A549 (cell line): ENCODE data around the gene INPP5B. TPM values are rescaled to one million over a fixed set of nuclear protein-coding genes. Genes with fewer than 3 reads are reported as not detected.

Experiments used
- ATAC-seq, 2 experiments: fragments of 200-7000 bp in 1 of 2; fragments of >200 bp in 1 of 2; cut with Nextera tagmentation in 1 of 2; cut with Tn5 transposase in 1 of 2; 3 replicates each; pipeline versions ENCODE4 v1.8.0 to v1.9.1; 2018 to 2020; ENCODE audit warnings: mild to moderate bottlenecking in 1 of 2, moderate library complexity in 1 of 2
- CTCF ChIA-PET: fragments of 300-600 bp; sonication (Branson Sonifier 250); formaldehyde crosslinking; extraction: SDS; loops from one replicate; lab custom pipeline; 2021; ENCODE audit warnings: antibody characterized with exemption, inconsistent platforms; lab: Yijun Ruan, JAX
- POLR2A ChIA-PET: fragments of 350-600 bp; formaldehyde crosslinking; extraction: SDS; loops from one replicate; lab custom pipeline; 2021; ENCODE audit warnings: antibody characterized with exemption, inconsistent platforms; lab: Yijun Ruan, JAX
- DNase-seq, 2 experiments: peaks; one replicate each; pipeline versions ENCODE4 v3.0.0 to v3.0.0-alpha.2; 2011 to 2016; ENCODE audit warnings: low read depth in 1 of 2, low spot score in 1 of 2
- FAIRE-seq: peaks from 2 replicates; lab custom pipeline; 2011; peaks lifted over from hg19 to GRCh38; lab: Jason Lieb, UNC
- H3K27ac ChIP-seq, 2 experiments: fragments of >200 bp; sonication (Bioruptor Twin); formaldehyde crosslinking; 3 replicates each; pipeline ENCODE4 v1.5.1; 2016 to 2017
- H3K4me1 ChIP-seq: fragments of >200 bp; sonication (Bioruptor Twin); formaldehyde crosslinking; 3 replicates; pipeline ENCODE4 v1.6.1; 2016
- H3K4me2 ChIP-seq: fragments of >200 bp; sonication (Bioruptor Twin); formaldehyde crosslinking; 3 replicates; pipeline ENCODE4 v1.6.1; 2016
- H3K4me3 ChIP-seq: fragments of >200 bp; sonication (Bioruptor Twin); formaldehyde crosslinking; 3 replicates; pipeline ENCODE4 v1.5.1; 2016
- H3K9me3 ChIP-seq: fragments of >200 bp; sonication (Bioruptor Twin); formaldehyde crosslinking; 3 replicates; pipeline ENCODE4 v1.6.1; 2016
- BHLHE40 ChIP-seq: IDR thresholded peaks from 2 replicates; pipeline ENCODE4 v1.6.1; 2012; ENCODE audit warnings: low read depth, low read length, inconsistent platforms
- CEBPB ChIP-seq, 2 experiments: fragments of >200 bp in 1 of 2; sonication (Bioruptor Twin) in 1 of 2; formaldehyde crosslinking in 1 of 2; IDR thresholded peaks; 2 replicates each; pipeline ENCODE4 v1.6.1; 2012 to 2016
- CHD2 ChIP-seq: fragments of 150-350 bp; IDR thresholded peaks from 2 replicates; pipeline ENCODE4 v1.6.1; 2014; ENCODE audit warnings: low read length; ENCODE audit not compliant: partially characterized antibody
- EHMT2 ChIP-seq: fragments of 200-600 bp; sonication (generic); IDR thresholded peaks from 2 replicates; pipeline ENCODE4 v1.6.1; 2016; ENCODE audit warnings: antibody characterized with exemption, low read depth, mild to moderate bottlenecking, moderate library complexity
- ESRRA ChIP-seq: fragments of 150-350 bp; IDR thresholded peaks from 2 replicates; pipeline ENCODE4 v1.6.1; 2014; ENCODE audit warnings: mild to moderate bottlenecking, low read length, borderline replicate concordance
- FOSB ChIP-seq: fragments of 250-450 bp; sonication (Bioruptor Pico); IDR thresholded peaks from 2 replicates; pipeline ENCODE4 v1.5.0; 2020; ENCODE audit warnings: mild to moderate bottlenecking, moderate library complexity
- FOXS1 ChIP-seq: fragments of 250-450 bp; sonication (Bioruptor Pico); IDR thresholded peaks from 2 replicates; pipeline ENCODE4 v1.5.0; 2020; ENCODE audit warnings: mild to moderate bottlenecking, moderate library complexity
- JUN ChIP-seq, 2 experiments: fragments of >200 bp; sonication (Bioruptor Twin); formaldehyde crosslinking; IDR thresholded peaks; 2 replicates in 1 of 2; 3 replicates in 1 of 2; pipeline ENCODE4 v1.6.1; 2016 to 2017
- JUNB ChIP-seq: fragments of >200 bp; sonication (Bioruptor Twin); formaldehyde crosslinking; IDR thresholded peaks from 2 replicates; pipeline ENCODE4 v1.6.1; 2016
- KDM5A ChIP-seq: fragments of 200-600 bp; sonication (generic); IDR thresholded peaks from 2 replicates; pipeline ENCODE4 v1.6.1; 2016; ENCODE audit warnings: antibody characterized with exemption, mild to moderate bottlenecking
- NPAS2 ChIP-seq: fragments of 250-450 bp; sonication (Bioruptor Pico); IDR thresholded peaks from 2 replicates; pipeline ENCODE4 v1.8.0; 2022; ENCODE audit warnings: mild to moderate bottlenecking, moderate library complexity, borderline replicate concordance
- POLR2AphosphoS2 ChIP-seq: conservative IDR thresholded peaks from 2 replicates; pipeline ENCODE4 v1.6.1; 2012; ENCODE audit warnings: low read length, improper control_type of control experiment, inconsistent platforms
- RCOR1 ChIP-seq: fragments of 150-350 bp; IDR thresholded peaks from 2 replicates; pipeline ENCODE4 v1.6.1; 2014; ENCODE audit warnings: antibody characterized with exemption, low read length, low read depth
- RFX5 ChIP-seq: fragments of 450-650 bp; IDR thresholded peaks from 2 replicates; pipeline ENCODE4 v1.7.1; 2014; ENCODE audit warnings: antibody characterized with exemption, mild to moderate bottlenecking, moderate library complexity
- SREBF2 ChIP-seq: fragments of 450-650 bp; IDR thresholded peaks from 2 replicates; pipeline ENCODE4 v1.6.1; 2014; ENCODE audit warnings: mild to moderate bottlenecking, moderate library complexity
- ZNF302 ChIP-seq: fragments of 250-450 bp; sonication (Bioruptor Pico); IDR thresholded peaks from 2 replicates; pipeline ENCODE4 v1.9.0; 2021; ENCODE audit warnings: inconsistent platforms, mild to moderate bottlenecking, moderate library complexity
- WGBS: methylation state at CpG from one replicate; pipeline ENCODE4 v1.1.6; 2017; ENCODE audit errors: missing lambda C conversion rate; 5-methylcytosine and 5-hydroxymethylcytosine counted together
- polyA plus RNA-seq, 4 experiments: library from polyadenylated mRNA; depleted of rRNA in 3 of 4; stranded (reverse); fragments of >200 nt; fragmentation: RNase III in 1 of 4; extraction: RNeasy Plus Mini Kit Qiagen cat#74134 plus additional on column Dnase treatment in 1 of 4; gene quantifications; 2 replicates in 3 of 4; 3 replicates in 1 of 4; pipeline ENCODE4 v1.2.3, GENCODE V29; 2011 to 2017
- TF ChIP-seq, protein P1 (sequence below): fragments of 250-450 bp; sonication (Bioruptor Pico); IDR thresholded peaks from 2 replicates; pipeline ENCODE4 v1.5.0; 2020; ENCODE audit warnings: low read depth, mild to moderate bottlenecking, moderate library complexity
- TF ChIP-seq, protein P2 (sequence below): fragments of >200 bp; sonication (Bioruptor Twin); formaldehyde crosslinking; IDR thresholded peaks from 3 replicates; pipeline ENCODE4 v1.6.1; 2016
- TF ChIP-seq, protein P3 (sequence below): IDR thresholded peaks from 2 replicates; pipeline ENCODE4 v1.6.1; 2012
- TF ChIP-seq, protein P4 (sequence below): IDR thresholded peaks from 2 replicates; pipeline ENCODE4 v1.6.1; 2012; ENCODE audit warnings: low read depth, borderline replicate concordance

Gene INPP5B
- polyA plus RNA-seq, 2 of the 4 experiments (the other 2 are of a cell fraction) = 4.9 to 11.1 TPM

DNA sequence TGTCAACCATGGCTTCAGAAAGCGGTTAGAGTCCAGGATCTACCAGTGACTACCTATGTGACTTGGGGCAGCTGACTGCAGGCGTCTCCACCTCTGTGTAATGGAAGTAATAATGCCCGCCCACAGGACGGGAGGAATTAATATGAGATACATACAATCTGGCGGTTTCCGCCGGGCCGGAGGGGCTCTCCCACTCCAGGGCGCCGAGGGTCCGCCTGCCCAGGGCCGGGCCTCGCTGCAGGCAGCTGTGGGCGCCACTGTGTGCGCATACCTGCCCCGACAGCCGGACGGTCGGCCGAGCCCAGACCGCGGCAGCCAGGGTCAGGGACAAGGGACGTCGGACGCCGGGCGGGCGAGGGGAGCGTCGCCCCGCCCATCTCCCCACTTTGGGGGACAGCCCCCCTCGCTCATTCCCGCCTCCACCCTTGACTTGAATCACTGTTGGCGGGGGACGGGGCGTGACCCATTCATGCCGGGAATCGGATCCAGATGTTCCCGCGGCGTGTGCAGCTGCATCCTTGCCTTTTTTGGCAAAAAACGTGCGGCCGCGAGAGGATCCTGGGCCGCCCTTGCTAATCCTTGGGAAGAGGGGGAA lies 49.0 kb upstream of the INPP5B start:
- ChIA-PET POLR2A (no interaction called here), CTCF (interaction anchor here (0.9 kb wide), 1 partner anchor 839 kb away, joined by 3 read pairs; no protein-coding TSS in a partner anchor)
- Histone ChIP-seq H3K27ac (no peak overlapping the region), H3K4me1 (peaks cover 22% of the 10 kb centered on the region), H3K9me3 (no peaks in the 10 kb centered on the region), H3K4me3 (no peak overlapping the region), H3K4me2 (no peak overlapping the region)
- no peak for FAIRE-seq
- WGBS = 92% methylated on average over 45 of the region's 46 CpGs
- DNase-seq = no peak
- ATAC-seq = no peak
- TF ChIP-seq, protein P1, sequence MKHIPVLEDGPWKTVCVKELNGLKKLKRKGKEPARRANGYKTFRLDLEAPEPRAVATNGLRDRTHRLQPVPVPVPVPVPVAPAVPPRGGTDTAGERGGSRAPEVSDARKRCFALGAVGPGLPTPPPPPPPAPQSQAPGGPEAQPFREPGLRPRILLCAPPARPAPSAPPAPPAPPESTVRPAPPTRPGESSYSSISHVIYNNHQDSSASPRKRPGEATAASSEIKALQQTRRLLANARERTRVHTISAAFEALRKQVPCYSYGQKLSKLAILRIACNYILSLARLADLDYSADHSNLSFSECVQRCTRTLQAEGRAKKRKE = no peak
- TF ChIP-seq BHLHE40 = no peak

DNA sequence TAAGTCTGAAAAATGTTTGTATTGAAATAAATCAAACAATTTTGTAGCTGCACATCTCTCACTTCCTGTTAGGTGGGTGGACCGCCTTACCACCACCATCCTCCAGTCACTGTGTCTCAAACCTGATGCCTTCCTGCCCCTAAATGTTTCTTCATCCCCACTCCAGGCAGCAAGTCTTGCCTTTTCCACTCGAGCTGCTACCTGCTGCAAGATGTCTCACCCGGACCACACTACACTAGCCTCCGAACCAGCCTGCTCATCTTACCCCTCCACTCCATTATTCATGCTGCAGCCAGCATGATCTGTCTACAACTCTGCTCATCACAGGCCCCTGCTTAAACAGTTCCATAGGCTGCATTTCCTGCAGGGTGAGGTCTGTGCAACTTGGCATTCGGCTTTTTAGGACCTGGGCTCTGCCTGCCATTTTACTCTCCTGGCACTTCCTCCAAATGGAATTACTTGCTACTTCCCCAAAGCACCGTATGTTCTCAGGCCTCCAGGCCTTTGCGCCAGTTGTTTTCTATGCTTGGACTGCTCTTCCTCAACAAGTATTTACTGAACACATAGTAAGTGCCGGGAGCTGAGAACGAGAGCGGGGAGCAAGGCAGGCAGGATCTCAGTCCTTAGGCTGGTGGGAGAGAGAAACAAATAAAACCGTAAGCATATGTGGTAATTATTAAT lies 48.2 kb upstream of the INPP5B start:
- 86% methylated on average over 11 of the region's 11 CpGs for WGBS
- TF ChIP-seq, protein P2, sequence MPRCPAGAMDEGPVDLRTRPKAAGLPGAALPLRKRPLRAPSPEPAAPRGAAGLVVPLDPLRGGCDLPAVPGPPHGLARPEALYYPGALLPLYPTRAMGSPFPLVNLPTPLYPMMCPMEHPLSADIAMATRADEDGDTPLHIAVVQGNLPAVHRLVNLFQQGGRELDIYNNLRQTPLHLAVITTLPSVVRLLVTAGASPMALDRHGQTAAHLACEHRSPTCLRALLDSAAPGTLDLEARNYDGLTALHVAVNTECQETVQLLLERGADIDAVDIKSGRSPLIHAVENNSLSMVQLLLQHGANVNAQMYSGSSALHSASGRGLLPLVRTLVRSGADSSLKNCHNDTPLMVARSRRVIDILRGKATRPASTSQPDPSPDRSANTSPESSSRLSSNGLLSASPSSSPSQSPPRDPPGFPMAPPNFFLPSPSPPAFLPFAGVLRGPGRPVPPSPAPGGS = no peak
- TF ChIP-seq, protein P3, sequence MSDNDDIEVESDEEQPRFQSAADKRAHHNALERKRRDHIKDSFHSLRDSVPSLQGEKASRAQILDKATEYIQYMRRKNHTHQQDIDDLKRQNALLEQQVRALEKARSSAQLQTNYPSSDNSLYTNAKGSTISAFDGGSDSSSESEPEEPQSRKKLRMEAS = no peak
- TF ChIP-seq, protein P1 = no peak
- no peak overlapping the region for H3K4me3 ChIP-seq
- H3K4me1 ChIP-seq = peaks cover 13% of the 10 kb centered on the region
- CTCF ChIA-PET = interaction anchor here (0.9 kb wide), 1 partner anchor 840 kb away, joined by 3 read pairs; no protein-coding TSS in a partner anchor
- H3K9me3 ChIP-seq = no peaks in the 10 kb centered on the region
- no peak for FAIRE-seq
- H3K27ac ChIP-seq = no peak overlapping the region
- POLR2A ChIA-PET = no interaction called here
- ATAC-seq = no peak
- no peak for DNase-seq
- H3K4me2 ChIP-seq = no peak overlapping the region

DNA sequence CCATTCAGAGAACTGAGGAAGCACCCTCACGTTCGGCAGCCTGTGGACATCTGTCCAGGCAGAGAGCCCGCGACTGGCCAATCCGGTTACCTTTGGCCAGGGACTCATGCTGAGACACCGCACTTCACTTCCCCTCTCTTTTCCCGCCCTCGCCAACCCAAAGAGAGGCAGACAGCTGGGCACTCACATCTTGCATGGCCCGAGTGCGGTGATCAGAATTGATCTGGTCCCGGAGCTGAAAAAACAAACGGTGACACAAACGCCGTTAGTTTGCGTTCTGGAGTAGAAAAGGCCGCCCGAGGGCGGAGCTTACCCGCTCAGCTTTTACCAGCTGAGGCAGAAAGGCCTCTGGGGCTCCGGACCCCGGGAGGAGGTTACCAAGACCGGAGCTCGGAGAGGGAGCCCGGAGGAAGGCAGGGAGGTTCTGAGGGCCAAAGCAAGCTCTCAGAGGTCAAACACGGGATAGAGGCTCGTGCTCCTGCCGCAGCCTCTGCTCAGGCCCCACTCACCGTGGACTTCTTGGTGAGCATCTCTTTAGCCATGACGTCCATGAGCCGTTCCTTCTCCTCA lies 42.6 kb upstream of the INPP5B start:
- CTCF ChIA-PET = interaction anchor here (0.6 to 2.9 kb wide), 14 partner anchors 9 to 88 kb away, joined by 3 to 53 read pairs (median 5); partner anchors contain the start of gene UTP11
- Histone ChIP-seq H3K27ac (peak overlapping the region; percentile 92 to 94), H3K9me3 (no peaks in the 10 kb centered on the region), H3K4me1 (peaks cover 13% of the 10 kb centered on the region), H3K4me3 (peak overlapping the region; percentile 99), H3K4me2 (peak overlapping the region; percentile 94)
- POLR2A ChIA-PET = no interaction called here
- TF ChIP-seq FOXS1 (no peak), KDM5A (peak; percentile 73; the same call in 1 of the 2 replicates), JUN (IDR thresholded peaks at IDR 0.05) (no peak)
- TF ChIP-seq, protein P4, sequence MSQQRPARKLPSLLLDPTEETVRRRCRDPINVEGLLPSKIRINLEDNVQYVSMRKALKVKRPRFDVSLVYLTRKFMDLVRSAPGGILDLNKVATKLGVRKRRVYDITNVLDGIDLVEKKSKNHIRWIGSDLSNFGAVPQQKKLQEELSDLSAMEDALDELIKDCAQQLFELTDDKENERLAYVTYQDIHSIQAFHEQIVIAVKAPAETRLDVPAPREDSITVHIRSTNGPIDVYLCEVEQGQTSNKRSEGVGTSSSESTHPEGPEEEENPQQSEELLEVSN = peak; percentile 18; the same call in 1 of the 2 replicates
- FAIRE-seq = no peak
- DNase-seq = no peak
- peak; percentile 63 to 70 for ATAC-seq
- 2% methylated on average over 16 of the region's 30 CpGs for WGBS

DNA sequence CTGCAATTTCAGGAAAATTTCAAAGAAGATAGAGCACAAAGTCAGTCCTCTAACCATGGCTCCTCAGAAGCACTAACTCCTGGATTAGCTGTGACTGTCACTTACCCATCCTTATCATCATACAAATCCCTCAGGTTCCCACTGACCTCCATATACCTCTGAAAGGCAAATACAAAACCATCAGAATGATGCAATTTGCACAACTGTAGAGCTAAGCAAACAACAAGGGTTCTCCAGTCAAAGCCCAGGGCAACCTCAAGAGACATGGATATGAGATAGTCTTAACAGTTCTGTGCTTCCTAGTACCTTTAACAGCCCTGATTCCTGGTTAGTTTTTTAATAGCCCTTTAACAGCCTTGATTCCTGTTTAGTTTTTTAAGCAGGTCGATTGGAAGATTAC lies 40.8 kb upstream of the INPP5B start:
- peak overlapping the region; percentile 94 for H3K4me2 ChIP-seq

More for the DNA sequence above, 40.8 kb upstream of the INPP5B start:
- FAIRE-seq (no peak), DNase-seq (no peak), ATAC-seq (no peak)
- TF ChIP-seq BHLHE40 (no peak), SREBF2 (no peak), CHD2 (no peak), NPAS2 (CRISPR knock-in tag) (no peak), RFX5 (no peak), FOSB (CRISPR knock-in tag) (no peak), JUNB (no peak), EHMT2 (no peak), POLR2AphosphoS2 (no peak), CEBPB (IDR thresholded peaks at IDR 0.05) (no peak), RCOR1 (no peak), ESRRA (no peak), ZNF302 (CRISPR knock-in tag) (no peak)
- TF ChIP-seq, protein P4 = no peak
- TF ChIP-seq, protein P2 = no peak
- ChIA-PET CTCF (interaction anchor here (1.2 kb wide), 1 partner anchor 98 kb away, joined by 3 read pairs; no protein-coding TSS in a partner anchor), POLR2A (no interaction called here)
- H3K4me3 ChIP-seq = no peak overlapping the region
- H3K4me1 ChIP-seq = peaks cover 13% of the 10 kb centered on the region
- no peaks in the 10 kb centered on the region for H3K9me3 ChIP-seq
- WGBS = 4% methylated on average over 1 of the region's 1 CpG
- H3K27ac ChIP-seq = no peak overlapping the region
